ENCODE results near the gene SSC4D. TPM values are rescaled to one million over a fixed set of nuclear protein-coding genes. Genes with fewer than 3 reads are reported as not detected.

Gene SSC4D
- total and polyA plus RNA-seq, 9 of the 15 experiments (the other 6 are each of a cell fraction or from before 2014, with no cell fraction given): 0.06 to 1.1 (median 0.85) TPM; not detected in 1

DNA sequence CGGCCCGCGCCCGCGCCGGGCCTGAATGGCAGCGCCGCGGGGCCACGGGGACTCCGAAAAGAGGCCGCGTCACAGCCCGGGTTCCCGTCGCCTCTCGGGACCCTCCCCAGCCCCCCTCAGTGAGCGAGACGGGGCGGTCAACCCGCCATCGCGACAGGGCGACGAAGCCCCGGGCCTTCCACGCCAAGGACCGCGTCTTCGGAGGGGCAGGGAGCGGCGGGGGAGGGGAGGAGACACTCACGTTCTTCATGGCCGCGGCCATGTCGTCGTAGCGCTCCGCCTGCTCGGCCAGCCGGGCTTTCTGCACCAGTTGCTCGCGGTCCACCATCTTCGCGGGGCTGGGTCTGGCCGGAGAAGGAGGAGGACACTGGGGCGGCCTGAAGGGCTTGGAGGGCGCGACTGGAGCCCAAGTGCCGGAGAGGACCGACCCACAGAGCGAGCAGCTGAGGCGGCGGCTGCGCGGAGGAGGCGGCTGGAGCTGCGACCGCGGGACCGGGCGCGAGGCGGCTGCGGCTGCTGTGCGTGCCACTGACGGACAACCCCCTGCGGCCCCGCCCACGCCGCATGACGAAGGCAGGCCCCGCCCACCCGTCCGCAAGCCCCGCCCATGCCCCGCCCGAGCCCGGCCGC lies 50.9 kb downstream of the SSC4D start, which contains the start of gene YWHAG (continued):
- TF ChIP-seq, protein P1, sequence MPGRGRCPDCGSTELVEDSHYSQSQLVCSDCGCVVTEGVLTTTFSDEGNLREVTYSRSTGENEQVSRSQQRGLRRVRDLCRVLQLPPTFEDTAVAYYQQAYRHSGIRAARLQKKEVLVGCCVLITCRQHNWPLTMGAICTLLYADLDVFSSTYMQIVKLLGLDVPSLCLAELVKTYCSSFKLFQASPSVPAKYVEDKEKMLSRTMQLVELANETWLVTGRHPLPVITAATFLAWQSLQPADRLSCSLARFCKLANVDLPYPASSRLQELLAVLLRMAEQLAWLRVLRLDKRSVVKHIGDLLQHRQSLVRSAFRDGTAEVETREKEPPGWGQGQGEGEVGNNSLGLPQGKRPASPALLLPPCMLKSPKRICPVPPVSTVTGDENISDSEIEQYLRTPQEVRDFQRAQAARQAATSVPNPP (IDR thresholded peaks at IDR 0.05; ENCODE audit: borderline replicate concordance, insufficient read depth, insufficient read length): no peak
- TF ChIP-seq MCM2 (IDR thresholded peaks at IDR 0.05; ENCODE audit: low read depth): no peak
- no peak for TF ChIP-seq KLF6 (CRISPR knock-in tag; IDR thresholded peaks at IDR 0.05; ENCODE audit: borderline replicate concordance)
- TF ChIP-seq, protein P2, sequence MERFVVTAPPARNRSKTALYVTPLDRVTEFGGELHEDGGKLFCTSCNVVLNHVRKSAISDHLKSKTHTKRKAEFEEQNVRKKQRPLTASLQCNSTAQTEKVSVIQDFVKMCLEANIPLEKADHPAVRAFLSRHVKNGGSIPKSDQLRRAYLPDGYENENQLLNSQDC (CRISPR knock-in tag; IDR thresholded peaks at IDR 0.05): no peak
- TF ChIP-seq ZNF197 (CRISPR knock-in tag; IDR thresholded peaks at IDR 0.05; ENCODE audit: low read depth): no peak
- TF ChIP-seq, protein P3, sequence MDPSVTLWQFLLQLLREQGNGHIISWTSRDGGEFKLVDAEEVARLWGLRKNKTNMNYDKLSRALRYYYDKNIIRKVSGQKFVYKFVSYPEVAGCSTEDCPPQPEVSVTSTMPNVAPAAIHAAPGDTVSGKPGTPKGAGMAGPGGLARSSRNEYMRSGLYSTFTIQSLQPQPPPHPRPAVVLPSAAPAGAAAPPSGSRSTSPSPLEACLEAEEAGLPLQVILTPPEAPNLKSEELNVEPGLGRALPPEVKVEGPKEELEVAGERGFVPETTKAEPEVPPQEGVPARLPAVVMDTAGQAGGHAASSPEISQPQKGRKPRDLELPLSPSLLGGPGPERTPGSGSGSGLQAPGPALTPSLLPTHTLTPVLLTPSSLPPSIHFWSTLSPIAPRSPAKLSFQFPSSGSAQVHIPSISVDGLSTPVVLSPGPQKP (CRISPR knock-in tag; IDR thresholded peaks at IDR 0.05): no peak
- TF ChIP-seq PML (IDR thresholded peaks at IDR 0.05; ENCODE audit: low read length): peak; percentile 89
- TF ChIP-seq, protein P4, sequence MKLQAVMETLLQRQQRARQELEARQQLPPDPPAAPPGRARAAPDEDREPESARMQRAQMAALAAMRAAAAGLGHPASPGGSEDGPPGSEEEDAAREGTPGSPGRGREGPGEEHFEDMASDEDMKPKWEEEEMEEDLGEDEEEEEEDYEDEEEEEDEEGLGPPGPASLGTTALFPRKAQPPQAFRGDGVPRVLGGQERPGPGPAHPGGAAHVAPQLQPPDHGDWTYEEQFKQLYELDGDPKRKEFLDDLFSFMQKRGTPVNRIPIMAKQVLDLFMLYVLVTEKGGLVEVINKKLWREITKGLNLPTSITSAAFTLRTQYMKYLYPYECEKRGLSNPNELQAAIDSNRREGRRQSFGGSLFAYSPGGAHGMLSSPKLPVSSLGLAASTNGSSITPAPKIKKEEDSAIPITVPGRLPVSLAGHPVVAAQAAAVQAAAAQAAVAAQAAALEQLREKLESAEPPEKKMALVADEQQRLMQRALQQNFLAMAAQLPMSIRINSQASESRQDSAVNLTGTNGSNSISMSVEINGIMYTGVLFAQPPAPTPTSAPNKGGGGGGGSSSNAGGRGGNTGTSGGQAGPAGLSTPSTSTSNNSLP (IDR thresholded peaks at IDR 0.05; ENCODE audit: borderline replicate concordance, low read depth, low read length): no peak
- TF ChIP-seq RAD21 (CRISPR knock-in tag; conservative IDR thresholded peaks at IDR 0.05 in 1 of 2, IDR thresholded peaks at IDR 0.05 in 1 of 2): peak in 1 of 2 experiments; percentile 10; a peak in 1 of 4 replicates
- no peak for TF ChIP-seq TSC22D4 (tag; IDR thresholded peaks at IDR 0.05)
- TF ChIP-seq ZNF174 (CRISPR knock-in tag; IDR thresholded peaks at IDR 0.05): no peak
- no peak for TF ChIP-seq RBM39 (optimal IDR thresholded peaks at IDR 0.05; ENCODE audit: low read depth, low read length)
- TF ChIP-seq FOXP1 (CRISPR knock-in tag; IDR thresholded peaks at IDR 0.05): peak; percentile 37
- no peak for TF ChIP-seq RFX7 (CRISPR knock-in tag; IDR thresholded peaks at IDR 0.05)
- TF ChIP-seq TCF7 (IDR thresholded peaks at IDR 0.05; ENCODE audit: borderline replicate concordance): no peak
- TF ChIP-seq E2F3 (CRISPR knock-in tag; IDR thresholded peaks at IDR 0.05): no peak
- TF ChIP-seq, protein P5, sequence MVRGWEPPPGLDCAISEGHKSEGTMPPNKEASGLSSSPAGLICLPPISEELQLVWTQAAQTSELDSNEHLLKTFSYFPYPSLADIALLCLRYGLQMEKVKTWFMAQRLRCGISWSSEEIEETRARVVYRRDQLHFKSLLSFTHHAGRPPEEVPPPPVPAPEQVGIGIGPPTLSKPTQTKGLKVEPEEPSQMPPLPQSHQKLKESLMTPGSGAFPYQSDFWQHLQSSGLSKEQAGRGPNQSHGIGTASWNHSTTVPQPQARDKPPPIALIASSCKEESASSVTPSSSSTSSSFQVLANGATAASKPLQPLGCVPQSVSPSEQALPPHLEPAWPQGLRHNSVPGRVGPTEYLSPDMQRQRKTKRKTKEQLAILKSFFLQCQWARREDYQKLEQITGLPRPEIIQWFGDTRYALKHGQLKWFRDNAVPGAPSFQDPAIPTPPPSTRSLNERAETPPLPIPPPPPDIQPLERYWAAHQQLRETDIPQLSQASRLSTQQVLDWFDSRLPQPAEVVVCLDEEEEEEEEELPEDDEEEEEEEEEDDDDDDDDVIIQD (CRISPR knock-in tag; IDR thresholded peaks at IDR 0.05): 0 out of 2 replicates have a peak, but pooled peaks have one; percentile 46
- TF ChIP-seq HNRNPK (IDR thresholded peaks at IDR 0.05; ENCODE audit: low read depth, low read length, poor library complexity, severe bottlenecking): no peak
- peak; percentile 68 for TF ChIP-seq L3MBTL2 (IDR thresholded peaks at IDR 0.05)
- no peak for TF ChIP-seq NEUROD1 (IDR thresholded peaks at IDR 0.05; ENCODE audit: borderline replicate concordance, low read depth, low read length, partially characterized antibody)
- no peak; the same call in 1 of the 2 replicates for TF ChIP-seq GATAD2A (IDR thresholded peaks at IDR 0.05)

Measured in K562 (cell line).